Esophagus muscularis mucosa (tissue), 4 donors: ENCODE data around the gene NSD1. TPM values are rescaled to one million over a fixed set of nuclear protein-coding genes. Genes with fewer than 3 reads are reported as not detected.
A peak's percentile ranks its signal among the peaks of the same experiment; 100 is the strongest.

Experiments
- DNase-seq: peaks from one replicate; pipeline ENCODE4 v3.0.0-alpha.2; 2017; ENCODE audit errors: extremely low spot score
- H3K27ac ChIP-seq, 4 donors: fragments of 200-600 bp; sonication (generic); replicated peaks in 1 of 4; 1 replicate in 3 of 4; 2 replicates in 1 of 4; pipeline ENCODE4 v1.5.1; 2016 to 2019; ENCODE audit warnings: mild to moderate bottlenecking in 1 of 4
- H3K27me3 ChIP-seq, 4 donors: fragments of 200-600 bp; sonication (generic); one replicate each; pipeline versions ENCODE4 v1.5.1 to v1.6.0; 2016 to 2019
- H3K36me3 ChIP-seq, 4 donors: fragments of 200-600 bp; sonication (generic); one replicate each; pipeline ENCODE4 v1.5.1; 2016 to 2019
- H3K4me1 ChIP-seq, 4 donors: fragments of 200-600 bp; sonication (generic); one replicate each; pipeline ENCODE4 v1.5.1; 2016 to 2019
- H3K4me3 ChIP-seq, 4 donors: fragments of 200-600 bp; sonication (generic); 1 replicate in 2 of 4; 2 replicates in 2 of 4; pipeline ENCODE4 v1.5.1; 2016 to 2019; ENCODE audit warnings: mild to moderate bottlenecking in 4 of 4, moderate library complexity in 1 of 4
- H3K9me3 ChIP-seq, 4 donors: fragments of 200-600 bp; sonication (generic); 1 replicate in 3 of 4; 2 replicates in 1 of 4; pipeline ENCODE4 v1.5.1; 2016 to 2019
- CTCF ChIP-seq, 3 experiments: fragments of 200-600 bp in 2 of 3; fragments of 450-650 bp in 1 of 3; sonication (generic) in 2 of 3; IDR thresholded peaks; one replicate each; pipeline ENCODE4 v1.5.1; 2017 to 2019; ENCODE audit warnings: antibody characterized with exemption in 3 of 3, mild to moderate bottlenecking in 2 of 3, moderate library complexity in 1 of 3
- EP300 ChIP-seq: sonication (generic); formaldehyde crosslinking; IDR thresholded peaks from one replicate; pipeline ENCODE4 v1.6.1; 2017; ENCODE audit warnings: antibody characterized with exemption
- POLR2A ChIP-seq: fragments of 450-650 bp; IDR thresholded peaks from one replicate; pipeline ENCODE4 v1.6.1; 2017; ENCODE audit warnings: antibody characterized with exemption, moderate library complexity, mild to moderate bottlenecking, low read depth
- POLR2AphosphoS5 ChIP-seq, 2 donors: sonication (generic); formaldehyde crosslinking; IDR thresholded peaks; one replicate each; pipeline ENCODE4 v1.6.1; 2017; ENCODE audit warnings: antibody characterized with exemption in 2 of 2
- whole genome bisulfite sequencing: methylation state at CpG from one replicate; pipeline ENCODE4 v1.1.5; 2018; 5-methylcytosine and 5-hydroxymethylcytosine counted together
- intact Hi-C: fragments of 100-400 bp; cut with DNase I; formaldehyde crosslinking; loops from one replicate; pipeline ENCODE4 v1.15.1; 2023
- total RNA-seq, 4 donors: library from RNA; depleted of rRNA; stranded (reverse); fragments of >200 nt; gene quantifications; one replicate each; pipeline versions ENCODE4 v1.1.0 to v1.2.1, GENCODE V29; 2016

NSD1 gene
- total RNA-seq, 4 donors from 2014 or later = 35.1 to 47.9 (median 43.7) TPM

GRCh38 chr5:177344891-177345290 lies 211.3 kb downstream of the NSD1 start:
- intact Hi-C loops = no loop called here
- DNase-seq = no peak
- WGBS = 95% methylated on average over 6 of the region's 6 CpGs
- Histone ChIP-seq H3K27me3 (no peaks in the 10 kb centered on the region), H3K4me3 (no peak overlapping the region), H3K4me1 (peaks cover 7 to 41% (median 33%) of the 10 kb centered on the region in 4 donors), H3K36me3 (peaks cover 0 to 59% (median 28%) of the 10 kb centered on the region in 4 donors), H3K9me3 (no peaks in the 10 kb centered on the region), H3K27ac (no peak overlapping the region)
- TF ChIP-seq CTCF (IDR thresholded peaks at IDR 0.05) (no peak), EP300 (no peak), POLR2AphosphoS5 (IDR thresholded peaks at IDR 0.05) (no peak), POLR2A (no peak)

GRCh38 chr5:177346820-177347219 lies 213.2 kb downstream of the NSD1 start:
- Histone ChIP-seq H3K4me3 (no peak overlapping the region), H3K27me3 (no peaks in the 10 kb centered on the region), H3K36me3 (peaks cover 0 to 55% (median 28%) of the 10 kb centered on the region in 4 donors), H3K27ac (no peak overlapping the region), H3K9me3 (no peaks in the 10 kb centered on the region), H3K4me1 (peaks cover 17 to 54% (median 46%) of the 10 kb centered on the region in 4 donors)
- intact Hi-C loops = no loop called here
- DNase-seq = no peak
- no peak for TF ChIP-seq POLR2A
- no peak for TF ChIP-seq POLR2AphosphoS5 (IDR thresholded peaks at IDR 0.05)
- TF ChIP-seq CTCF (IDR thresholded peaks at IDR 0.05) = no peak
- 80% methylated on average over 4 of the region's 4 CpGs for WGBS

DNA sequence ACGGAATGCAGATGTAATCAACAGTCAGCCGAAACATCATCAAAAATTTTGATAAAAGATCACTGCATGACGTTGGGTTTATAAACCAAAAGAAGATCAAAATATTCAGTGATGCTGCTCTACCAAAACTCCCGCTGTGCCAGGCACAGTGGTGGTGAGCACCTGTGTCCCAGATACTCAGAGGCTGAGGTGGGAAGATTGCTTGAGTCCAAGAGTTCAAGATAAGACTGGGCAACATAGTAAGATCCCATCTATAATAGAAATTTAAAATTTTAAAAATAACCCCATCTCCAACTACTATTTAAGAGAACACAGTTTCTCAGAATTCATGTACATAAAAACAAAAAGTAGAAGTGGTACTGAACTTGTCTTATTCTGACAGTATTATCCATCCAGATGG lies 214.1 kb downstream of the NSD1 start:
- Histone ChIP-seq H3K27ac (no peak overlapping the region), H3K4me1 (peaks cover 17 to 58% (median 53%) of the 10 kb centered on the region in 4 donors), H3K9me3 (no peaks in the 10 kb centered on the region), H3K36me3 (peaks cover 0 to 46% (median 23%) of the 10 kb centered on the region in 4 donors), H3K27me3 (no peaks in the 10 kb centered on the region), H3K4me3 (no peak overlapping the region)
- no peak for TF ChIP-seq POLR2A
- TF ChIP-seq EP300 = no peak
- no peak for TF ChIP-seq POLR2AphosphoS5 (IDR thresholded peaks at IDR 0.05)
- TF ChIP-seq CTCF (IDR thresholded peaks at IDR 0.05) = no peak
- DNase-seq = no peak
- intact Hi-C loops = no loop called here
- WGBS = 80% methylated on average over 4 of the region's 4 CpGs

DNA sequence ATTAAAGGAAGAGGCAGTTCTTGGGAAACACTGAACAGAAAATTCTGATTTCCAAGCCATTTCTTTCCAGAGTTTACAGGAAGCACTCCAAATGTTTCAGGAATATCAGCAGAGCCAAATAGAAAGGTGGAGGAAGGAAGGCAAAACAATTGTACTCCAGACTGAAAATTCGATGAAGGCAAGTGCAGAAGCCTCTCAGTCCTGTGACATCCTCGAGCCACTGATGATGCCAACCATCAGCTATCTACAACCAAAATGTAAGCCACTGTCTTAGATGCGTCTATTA lies 215.7 kb downstream of the NSD1 start:
- WGBS = 66% methylated on average over 3 of the region's 3 CpGs
- Histone ChIP-seq H3K36me3 (peaks cover 0 to 34% (median 20%) of the 10 kb centered on the region in 4 donors), H3K9me3 (no peaks in the 10 kb centered on the region), H3K27ac (no peak overlapping the region), H3K4me3 (no peak overlapping the region), H3K4me1 (peaks cover 17 to 58% (median 53%) of the 10 kb centered on the region in 4 donors), H3K27me3 (no peaks in the 10 kb centered on the region)
- no peak for TF ChIP-seq CTCF (IDR thresholded peaks at IDR 0.05)
- no peak for TF ChIP-seq POLR2A
- intact Hi-C loops = no loop called here
- DNase-seq = no peak

GRCh38 chr5:177349762-177350161 lies 216.2 kb downstream of the NSD1 start:
- TF ChIP-seq EP300 (no peak), POLR2A (no peak), CTCF (IDR thresholded peaks at IDR 0.05) (no peak), POLR2AphosphoS5 (IDR thresholded peaks at IDR 0.05) (no peak)
- Histone ChIP-seq H3K36me3 (peaks cover 0 to 32% (median 17%) of the 10 kb centered on the region in 4 donors), H3K27ac (no peak overlapping the region), H3K4me3 (peak overlapping the region in 1 of 4 donors; percentile 83), H3K9me3 (no peaks in the 10 kb centered on the region), H3K4me1 (peaks cover 17 to 58% (median 53%) of the 10 kb centered on the region in 4 donors), H3K27me3 (no peaks in the 10 kb centered on the region)
- WGBS = 81% methylated on average over 5 of the region's 5 CpGs
- intact Hi-C loops = loop anchor here (5.0 kb wide), 1 partner anchor 32 kb away; no protein-coding TSS in a partner anchor
- DNase-seq = no peak
